DND-41 (cell line): ENCODE data around the gene MXRA5.

Source experiments
- CTCF ChIP-seq: IDR thresholded peaks from 2 replicates; pipeline ENCODE4 v1.5.1; 2012; ENCODE audit warnings: borderline replicate concordance, low read length, moderate library complexity, mild to moderate bottlenecking; ENCODE audit not compliant: poor library complexity, severe bottlenecking; ENCODE audit errors: extremely low read depth
- EZH2 ChIP-seq: IDR thresholded peaks from 3 replicates; pipeline ENCODE4 v1.6.1; 2012; ENCODE audit warnings: borderline replicate concordance, low read depth, mild to moderate bottlenecking, moderate library complexity, low read length, inconsistent platforms; ENCODE audit not compliant: severe bottlenecking

- TF ChIP-seq CTCF (no peak), EZH2 (no peak)
These were observed 24.7 kb upstream of the MXRA5 start for GRCh38 chrX:3371163-3371562.
